Skeletal muscle tissue (tissue), 4 donors: ENCODE measurements around the gene SLC12A8. TPM values are rescaled to one million over a fixed set of nuclear protein-coding genes. Genes with fewer than 3 reads are reported as not detected.

Experiments
- H3K27ac ChIP-seq: one replicate; pipeline ENCODE4 v1.7.0; 2013; ENCODE audit warnings: mild to moderate bottlenecking, low read depth, low read length, inconsistent platforms
- H3K27me3 ChIP-seq, 3 donors: one replicate each; pipeline ENCODE4 v1.7.0; 2013; ENCODE audit warnings: low read length in 3 of 3; ENCODE audit not compliant: control insufficient read depth in 3 of 3, insufficient read depth in 3 of 3
- H3K36me3 ChIP-seq, 3 donors: one replicate each; pipeline ENCODE4 v1.7.0; 2013; ENCODE audit warnings: low read length in 3 of 3; ENCODE audit not compliant: control insufficient read depth in 3 of 3, insufficient read depth in 3 of 3
- H3K4me1 ChIP-seq, 3 donors: one replicate each; pipeline ENCODE4 v1.7.0; 2013; ENCODE audit warnings: low read length in 3 of 3, mild to moderate bottlenecking in 3 of 3; ENCODE audit not compliant: control insufficient read depth in 3 of 3, insufficient read depth in 3 of 3
- H3K4me3 ChIP-seq, 3 donors: one replicate each; pipeline ENCODE4 v1.7.0; 2013; ENCODE audit warnings: low read length in 3 of 3
- H3K9ac ChIP-seq, 3 donors: one replicate each; pipeline ENCODE4 v1.7.0; 2013; ENCODE audit warnings: low read length in 3 of 3, mild to moderate bottlenecking in 3 of 3, moderate library complexity in 2 of 3, low read depth in 1 of 3
- H3K9me3 ChIP-seq, 3 donors: one replicate each; pipeline ENCODE4 v1.7.0; 2013; ENCODE audit warnings: low read length in 3 of 3; ENCODE audit not compliant: control insufficient read depth in 3 of 3
- total RNA-seq: library from RNA; depleted of rRNA; stranded (reverse); fragments of >200 nt; gene quantifications from one replicate; pipeline ENCODE4 v1.2.3, GENCODE V29; 2014
- donor health status: Osteomylitis.

The SLC12A8 gene
- total RNA-seq, 1 donor from 2014 or later = 1.0 TPM

DNA sequence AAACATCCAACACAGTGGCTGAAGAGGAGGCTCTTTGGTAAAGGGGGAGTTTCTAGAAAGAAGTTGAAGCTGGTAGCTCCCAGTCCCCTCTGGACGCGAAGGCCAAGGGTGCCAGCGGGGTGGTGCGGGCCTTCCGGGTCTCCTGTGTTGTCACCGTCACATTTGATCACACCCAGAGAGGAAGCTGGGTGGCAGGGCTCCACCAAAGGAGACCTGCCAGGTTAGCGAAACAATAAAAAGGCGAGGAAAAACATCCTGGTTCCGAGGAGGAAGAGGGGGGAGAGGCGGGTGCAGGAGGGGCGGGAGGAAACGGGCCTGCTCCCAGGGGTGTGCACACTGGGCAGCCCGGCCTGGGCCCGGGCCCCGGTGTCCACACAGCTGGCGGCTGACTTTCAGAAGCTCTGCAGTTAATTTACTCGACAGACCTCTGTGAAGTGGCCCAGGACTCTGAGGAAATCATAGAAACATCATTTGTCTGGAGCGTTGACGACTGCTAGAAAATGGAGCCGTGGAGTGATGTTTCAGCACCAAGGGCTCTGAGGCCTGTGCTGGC is 168.9 kb downstream of the SLC12A8 start:
- Histone ChIP-seq H3K36me3 (peaks cover 0 to 4% (median 0%) of the 10 kb centered on the region in 3 donors), H3K9me3 (no peaks in the 10 kb centered on the region), H3K27me3 (no peaks in the 10 kb centered on the region), H3K4me1 (peaks cover 61 to 73% (median 64%) of the 10 kb centered on the region in 3 donors), H3K27ac (peak overlapping the region; percentile 78), H3K9ac (peak overlapping the region; percentile 47 to 82 (median 55)), H3K4me3 (peak overlapping the region in 1 of 3 donors; percentile 65)

DNA sequence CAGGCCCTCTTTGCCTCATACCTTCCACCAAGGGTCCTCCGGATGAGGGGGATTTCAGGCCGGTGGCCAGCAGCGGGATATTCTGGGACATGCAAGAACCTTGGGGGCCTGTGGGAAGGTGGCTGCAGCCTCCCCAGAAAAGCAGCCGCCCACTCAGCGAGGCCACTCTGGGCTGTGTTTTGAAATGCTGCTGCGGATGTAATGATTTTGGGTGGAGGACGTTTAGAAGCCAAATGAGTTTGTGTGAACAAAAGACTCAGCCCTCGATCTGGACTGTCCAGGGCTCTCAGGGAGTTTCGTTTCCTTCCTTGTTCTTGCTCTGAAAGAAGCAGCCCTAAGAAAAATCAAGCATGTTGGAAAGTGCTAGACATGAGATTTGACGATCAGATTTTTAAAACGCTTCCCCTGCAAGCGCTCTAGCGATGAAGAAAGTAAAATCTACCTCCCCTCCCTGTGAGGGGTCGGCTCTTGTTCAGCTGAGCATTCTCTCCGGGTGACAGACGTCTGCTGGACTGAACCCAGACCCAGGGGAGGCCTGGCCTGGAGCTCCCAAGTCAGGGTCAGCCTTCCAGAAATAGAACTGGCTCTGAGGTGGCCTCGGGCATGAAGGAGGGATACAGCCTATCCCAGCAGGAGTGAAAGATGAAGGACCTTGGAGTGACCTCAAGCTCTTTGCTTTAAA is 169.7 kb downstream of the SLC12A8 start:
- peak overlapping the region; percentile 54 to 82 (median 55) for H3K9ac ChIP-seq
- H3K4me3 ChIP-seq = peak overlapping the region; percentile 33 to 65 (median 54)
- H3K27ac ChIP-seq = peak overlapping the region; percentile 78
- H3K4me1 ChIP-seq = peaks cover 61 to 72% (median 61%) of the 10 kb centered on the region in 3 donors
- no peaks in the 10 kb centered on the region for H3K9me3 ChIP-seq
- H3K27me3 ChIP-seq = no peaks in the 10 kb centered on the region
- peaks cover 0 to 4% (median 0%) of the 10 kb centered on the region in 3 donors for H3K36me3 ChIP-seq

DNA sequence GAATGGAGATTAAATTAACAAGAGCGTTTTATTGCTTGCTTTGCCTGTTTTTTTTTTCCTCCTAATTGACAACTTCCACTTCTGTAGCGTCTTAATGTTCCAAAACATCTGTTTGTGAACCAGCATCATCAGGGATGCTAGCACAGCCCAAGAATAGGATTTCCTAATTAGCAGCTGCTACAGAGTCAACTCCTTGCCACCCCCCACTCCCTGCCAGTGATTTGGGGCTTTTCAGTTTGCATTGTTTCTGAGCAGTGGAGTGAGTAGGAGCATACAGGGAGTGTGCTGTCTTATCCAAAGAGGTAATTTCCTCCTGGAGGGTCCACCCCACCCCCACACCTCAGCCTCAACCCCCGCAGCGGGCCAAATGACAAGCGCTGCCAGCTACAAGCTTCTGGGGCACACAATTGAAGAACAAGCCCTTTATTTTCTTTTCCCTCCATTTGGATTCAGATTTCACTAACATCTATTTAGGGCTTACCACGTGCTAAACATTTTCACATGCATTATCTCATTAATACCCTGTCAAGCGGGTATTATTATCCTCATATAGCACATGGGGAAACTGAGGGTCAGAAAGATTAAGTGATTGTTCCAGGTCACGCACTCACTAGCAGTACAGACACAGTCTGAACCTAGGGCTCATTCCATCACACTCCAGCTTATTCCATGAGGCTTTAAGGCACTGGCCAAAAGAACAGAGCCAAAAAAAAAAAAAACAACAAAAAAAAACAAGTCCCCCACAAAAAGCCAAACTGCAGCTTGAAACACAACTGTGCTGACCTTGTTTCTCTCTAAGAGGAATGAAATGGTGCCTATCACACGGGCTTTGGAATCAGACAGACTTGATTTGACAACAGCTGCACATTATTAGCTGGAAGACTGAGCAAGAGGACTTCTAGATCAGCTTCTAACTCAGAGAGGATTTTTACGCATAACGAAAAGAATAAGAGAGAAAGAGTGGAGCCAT is 173.1 kb downstream of the SLC12A8 start:
- peak overlapping the region; percentile 13 for H3K27ac ChIP-seq
- H3K9me3 ChIP-seq = no peaks in the 10 kb centered on the region
- no peaks in the 10 kb centered on the region for H3K27me3 ChIP-seq
- peaks cover 37 to 48% (median 47%) of the 10 kb centered on the region in 3 donors for H3K4me1 ChIP-seq
- H3K4me3 ChIP-seq = peak overlapping the region in 1 of 3 donors; percentile 17
- H3K36me3 ChIP-seq = no peaks in the 10 kb centered on the region
- peak overlapping the region in 1 of 3 donors; percentile 51 for H3K9ac ChIP-seq

DNA sequence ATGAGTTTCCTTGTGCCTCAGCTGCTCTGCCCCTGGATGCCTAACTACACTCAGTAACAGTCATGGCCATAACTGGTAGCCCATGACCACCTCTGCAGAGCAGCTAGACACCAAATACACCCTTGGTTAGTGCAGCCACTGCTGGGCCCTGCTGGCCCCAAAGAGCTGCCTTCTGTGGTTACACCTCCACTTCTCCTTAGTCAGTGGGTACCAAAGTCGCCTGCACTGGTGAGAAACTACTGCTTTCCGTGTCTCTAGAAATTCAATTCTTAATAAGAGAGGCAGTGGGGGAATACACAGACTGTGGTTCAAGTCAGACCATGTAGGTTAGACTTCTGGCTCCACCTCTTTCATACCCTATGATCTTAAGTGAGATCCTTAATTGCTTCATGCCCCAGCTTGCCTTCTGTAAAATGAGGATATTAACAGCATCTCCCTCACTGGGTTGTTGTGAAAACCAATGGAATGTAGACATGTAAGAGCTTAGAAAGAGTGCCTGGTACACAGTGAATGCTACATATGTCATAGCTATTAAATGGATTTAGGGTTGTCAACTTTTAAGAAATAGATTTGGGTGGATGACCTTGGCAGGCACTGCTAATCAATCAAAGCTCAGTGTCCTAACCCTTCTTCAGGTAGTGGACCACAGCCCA is 174.9 kb downstream of the SLC12A8 start:
- Histone ChIP-seq H3K27me3 (no peaks in the 10 kb centered on the region), H3K9me3 (no peaks in the 10 kb centered on the region), H3K4me1 (peaks cover 31 to 39% (median 39%) of the 10 kb centered on the region in 3 donors), H3K36me3 (no peaks in the 10 kb centered on the region), H3K4me3 (no peak overlapping the region), H3K27ac (no peak overlapping the region), H3K9ac (no peak overlapping the region)

DNA sequence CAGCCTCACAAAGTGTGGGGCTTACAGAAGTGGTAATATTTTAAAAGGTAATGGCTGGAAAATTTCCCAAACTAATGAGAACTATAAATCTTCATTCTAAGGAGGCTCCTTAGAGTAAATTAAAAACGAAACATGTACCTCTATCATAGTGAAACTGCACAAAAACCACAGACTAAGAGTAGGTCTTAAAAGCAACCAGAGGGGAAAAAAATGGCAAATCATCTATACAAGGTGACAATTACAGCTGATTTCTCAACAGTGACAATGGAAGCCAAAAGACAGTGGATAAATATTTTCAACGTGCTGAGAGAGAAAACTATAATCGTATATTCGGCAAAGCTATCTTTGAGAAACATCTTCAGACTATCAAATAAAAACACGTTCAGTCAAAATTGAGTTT is 177.3 kb downstream of the SLC12A8 start:
- H3K9ac ChIP-seq = no peak overlapping the region
- H3K27ac ChIP-seq = no peak overlapping the region
- H3K4me1 ChIP-seq = peaks cover 32 to 41% (median 33%) of the 10 kb centered on the region in 3 donors
- no peaks in the 10 kb centered on the region for H3K36me3 ChIP-seq
- no peak overlapping the region for H3K4me3 ChIP-seq
- no peaks in the 10 kb centered on the region for H3K9me3 ChIP-seq
- no peaks in the 10 kb centered on the region for H3K27me3 ChIP-seq

DNA sequence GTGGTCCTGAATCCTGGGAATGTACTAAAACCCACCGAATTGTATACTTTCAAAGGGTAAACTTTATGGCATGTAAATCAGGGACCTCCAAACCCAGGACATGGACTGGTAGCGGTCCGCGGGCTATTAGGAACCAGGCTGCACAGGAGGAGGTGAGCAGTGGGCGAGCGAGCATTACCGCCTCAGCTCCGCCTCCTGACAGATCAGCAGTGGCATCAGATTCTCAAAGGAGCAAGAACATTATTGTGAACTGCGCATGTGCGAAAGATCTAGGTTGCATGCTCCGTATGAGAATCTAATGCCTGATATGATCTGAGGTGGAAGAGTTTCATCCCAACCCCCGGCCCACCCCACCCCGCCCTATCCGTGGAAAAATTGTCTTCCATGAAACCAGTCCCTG is 178.9 kb downstream of the SLC12A8 start:
- Histone ChIP-seq H3K27me3 (no peaks in the 10 kb centered on the region), H3K4me3 (no peak overlapping the region), H3K36me3 (peaks cover 3 to 7% (median 3%) of the 10 kb centered on the region in 3 donors), H3K27ac (peak overlapping the region; percentile 1), H3K4me1 (peaks cover 23 to 29% (median 23%) of the 10 kb centered on the region in 3 donors), H3K9me3 (no peaks in the 10 kb centered on the region), H3K9ac (no peak overlapping the region)

DNA sequence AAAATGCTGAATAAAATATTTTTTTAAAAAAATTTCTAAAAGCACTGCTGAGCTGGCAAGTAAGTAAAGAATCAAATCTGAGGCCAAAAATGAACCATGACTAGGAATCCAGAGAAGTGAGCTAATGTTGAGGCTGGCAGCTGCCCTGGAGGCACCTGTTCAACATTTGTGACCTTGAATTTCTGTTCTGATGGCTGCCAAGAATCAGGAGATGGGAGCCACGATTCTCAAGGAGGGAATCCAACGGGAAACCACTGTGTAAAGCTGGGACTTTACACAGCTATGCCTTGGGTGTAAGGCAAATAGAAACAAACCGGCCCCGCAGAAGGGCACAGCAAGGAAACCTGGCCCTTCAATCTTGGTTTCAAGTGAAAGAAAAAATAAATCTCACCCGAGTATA is 179.4 kb downstream of the SLC12A8 start:
- H3K36me3 ChIP-seq = peaks cover 4 to 12% (median 7%) of the 10 kb centered on the region in 3 donors
- no peak overlapping the region for H3K9ac ChIP-seq
- H3K27ac ChIP-seq = peak overlapping the region; percentile 1
- H3K4me1 ChIP-seq = peaks cover 19 to 24% (median 24%) of the 10 kb centered on the region in 3 donors
- no peaks in the 10 kb centered on the region for H3K9me3 ChIP-seq
- peak overlapping the region in 1 of 3 donors; percentile 31 for H3K4me3 ChIP-seq
- H3K27me3 ChIP-seq = no peaks in the 10 kb centered on the region

DNA sequence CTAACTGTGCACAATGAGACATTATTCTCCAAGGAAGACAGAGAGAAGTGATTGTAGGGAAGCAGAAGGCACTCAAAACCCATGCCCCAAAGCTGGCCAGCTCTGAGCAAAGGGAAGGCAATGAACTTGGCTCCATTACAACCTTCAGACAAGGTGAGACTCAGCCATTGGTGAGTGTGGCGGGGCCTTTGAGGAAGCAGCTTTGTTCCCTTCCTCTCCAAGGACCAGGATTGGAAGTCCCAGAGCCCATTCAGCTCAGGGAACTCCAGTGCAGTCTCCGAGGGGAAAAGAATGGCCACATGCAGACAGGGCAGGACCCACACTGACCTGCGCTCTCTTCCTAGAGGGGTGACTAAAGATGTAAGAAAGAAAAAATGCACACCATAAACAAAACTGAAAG is 179.9 kb downstream of the SLC12A8 start:
- H3K36me3 ChIP-seq = peaks cover 4 to 16% (median 10%) of the 10 kb centered on the region in 3 donors
- no peaks in the 10 kb centered on the region for H3K9me3 ChIP-seq
- H3K9ac ChIP-seq = no peak overlapping the region
- H3K27me3 ChIP-seq = no peaks in the 10 kb centered on the region
- no peak overlapping the region for H3K27ac ChIP-seq
- H3K4me3 ChIP-seq = no peak overlapping the region
- H3K4me1 ChIP-seq = peaks cover 18 to 25% (median 22%) of the 10 kb centered on the region in 3 donors
